HEK293T (cell line): ENCODE results near the gene SYCP3.

Source experiments
- BHLHE40 ChIP-seq: fragments of 450-650 bp; IDR thresholded peaks from 2 replicates; pipeline ENCODE4 v1.6.1; 2016; ENCODE audit warnings: mild to moderate bottlenecking, moderate library complexity, borderline replicate concordance
- CTBP1 ChIP-seq: fragments of 450-650 bp; IDR thresholded peaks from 2 replicates; pipeline ENCODE4 v1.6.1; 2016; ENCODE audit warnings: borderline replicate concordance
- ELF4 ChIP-seq: fragments of 450-650 bp; IDR thresholded peaks from 2 replicates; pipeline ENCODE4 v1.6.1; 2017; ENCODE audit warnings: antibody characterized with exemption
- FOXA1 ChIP-seq: fragments of 450-650 bp; IDR thresholded peaks from 2 replicates; pipeline ENCODE4 v1.6.1; 2016; ENCODE audit warnings: mild to moderate bottlenecking
- FOXM1 ChIP-seq: fragments of 450-650 bp; IDR thresholded peaks from 2 replicates; pipeline ENCODE4 v1.6.1; 2017; ENCODE audit warnings: mild to moderate bottlenecking, borderline replicate concordance
- HDGF ChIP-seq: fragments of 450-650 bp; IDR thresholded peaks from 2 replicates; pipeline ENCODE4 v1.6.1; 2017; ENCODE audit warnings: antibody characterized with exemption, borderline replicate concordance
- L3MBTL2 ChIP-seq: fragments of 450-650 bp; conservative IDR thresholded peaks from 2 replicates; pipeline ENCODE4 v1.6.1; 2016; ENCODE audit warnings: mild to moderate bottlenecking
- NFRKB ChIP-seq: fragments of 450-650 bp; IDR thresholded peaks from 2 replicates; pipeline ENCODE4 v1.6.1; 2016; ENCODE audit warnings: mild to moderate bottlenecking, moderate library complexity
- SP1 ChIP-seq: fragments of 450-650 bp; IDR thresholded peaks from 2 replicates; pipeline ENCODE4 v1.6.1; 2017
- SUZ12 ChIP-seq: fragments of 450-650 bp; IDR thresholded peaks from 2 replicates; pipeline ENCODE4 v1.6.1; 2016; ENCODE audit warnings: mild to moderate bottlenecking
- TARDBP ChIP-seq: fragments of 450-650 bp; IDR thresholded peaks from 2 replicates; pipeline ENCODE4 v1.6.1; 2016
- TF ChIP-seq, protein P1 (sequence below): fragments of 450-650 bp; IDR thresholded peaks from 2 replicates; pipeline ENCODE4 v1.6.1; 2016

GRCh38 chr12:101694986-101695385, 44.3 kb downstream of the SYCP3 start:
- TF ChIP-seq CTBP1 (no peak), ELF4 (no peak), BHLHE40 (no peak), HDGF (no peak), SP1 (no peak), TARDBP (no peak), FOXM1 (no peak), FOXA1 (no peak), NFRKB (no peak), L3MBTL2 (no peak), SUZ12 (no peak)
- TF ChIP-seq, protein P1, sequence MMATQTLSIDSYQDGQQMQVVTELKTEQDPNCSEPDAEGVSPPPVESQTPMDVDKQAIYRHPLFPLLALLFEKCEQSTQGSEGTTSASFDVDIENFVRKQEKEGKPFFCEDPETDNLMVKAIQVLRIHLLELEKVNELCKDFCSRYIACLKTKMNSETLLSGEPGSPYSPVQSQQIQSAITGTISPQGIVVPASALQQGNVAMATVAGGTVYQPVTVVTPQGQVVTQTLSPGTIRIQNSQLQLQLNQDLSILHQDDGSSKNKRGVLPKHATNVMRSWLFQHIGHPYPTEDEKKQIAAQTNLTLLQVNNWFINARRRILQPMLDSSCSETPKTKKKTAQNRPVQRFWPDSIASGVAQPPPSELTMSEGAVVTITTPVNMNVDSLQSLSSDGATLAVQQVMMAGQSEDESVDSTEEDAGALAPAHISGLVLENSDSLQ, result no peak
